Activated CD4-positive, alpha-beta T cell treated with anti-CD3 and anti-CD28 coated beads, Interleukin-2, Interleukin-6, amounts not matched to agents 100 ng/mL and 50 ng/mL, durations not matched to agents 16 hours and 8 hours (primary cell): ENCODE results near the gene NFIA.

ENCODE experiments used
- DNase-seq: peaks from one replicate; pipeline ENCODE4 v3.0.0-alpha.2; 2020

NFIA gene

GRCh38 chr1:61318319-61319125 is 236.2 kb downstream of the NFIA start:
- peak; percentile 88 for DNase-seq

- no peak for DNase-seq
Measured at GRCh38 chr1:61320575-61320974, 238.2 kb downstream of the NFIA start.

- DNase-seq: no peak
Measured at GRCh38 chr1:61322008-61322744, 239.8 kb downstream of the NFIA start.

- peak; percentile 36 for DNase-seq
Measured at GRCh38 chr1:61322769-61323168, 240.4 kb downstream of the NFIA start.

DNA sequence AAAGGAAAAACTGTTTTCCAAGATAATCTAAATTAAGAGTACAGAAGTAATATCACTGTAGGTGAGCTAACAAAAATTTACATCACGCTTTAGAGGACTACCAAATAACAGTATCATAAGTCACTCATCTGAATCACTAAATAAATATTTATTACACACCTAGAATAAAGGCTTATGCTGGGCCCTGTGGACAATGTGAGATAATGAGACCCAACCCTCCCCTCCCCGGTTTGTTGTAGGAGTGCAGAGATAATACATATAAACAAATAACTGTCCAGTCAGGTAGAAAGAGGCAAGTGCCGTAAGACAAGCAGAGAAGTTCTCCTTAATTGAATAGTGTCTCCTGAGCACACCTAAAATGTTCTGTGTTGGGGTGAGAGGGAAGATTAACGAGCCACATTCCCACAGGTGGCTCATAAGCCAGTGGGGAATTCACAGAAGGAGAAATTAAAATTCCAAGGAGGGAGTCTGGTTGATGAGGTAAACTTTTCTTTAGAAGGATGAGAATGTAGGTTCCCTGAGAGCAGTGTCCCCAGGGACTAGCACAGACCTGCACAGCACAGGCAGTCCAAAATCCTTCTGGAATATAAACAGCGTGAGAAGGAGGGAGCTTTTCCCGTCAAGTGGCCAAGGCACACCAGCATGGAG is 241.4 kb downstream of the NFIA start:
- DNase-seq: no peak

GRCh38 chr1:61326713-61327112 is 244.4 kb downstream of the NFIA start:
- DNase-seq: no peak

GRCh38 chr1:61327436-61327835 is 245.1 kb downstream of the NFIA start:
- no peak for DNase-seq

- no peak for DNase-seq
Measured at GRCh38 chr1:61329556-61329955, 247.2 kb downstream of the NFIA start.

DNA sequence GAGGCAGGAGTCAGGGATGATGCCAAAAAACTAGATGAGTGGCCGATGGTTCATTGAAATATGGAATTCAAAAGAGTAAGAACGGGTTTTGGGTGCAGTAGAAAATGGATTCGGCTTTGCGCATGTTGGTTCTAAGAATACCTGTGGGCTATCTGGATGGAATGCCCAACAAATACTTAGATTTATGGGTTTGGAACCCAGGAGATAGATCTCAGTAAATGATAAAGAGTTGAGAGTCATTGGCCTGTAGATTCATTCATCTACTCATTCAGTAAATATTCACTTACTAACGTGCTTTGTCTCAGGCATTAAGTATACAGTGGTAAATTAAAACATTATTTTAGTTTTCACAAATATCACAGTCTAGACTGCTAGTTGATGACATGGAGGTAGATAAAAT is 247.7 kb downstream of the NFIA start:
- DNase-seq: no peak

DNA sequence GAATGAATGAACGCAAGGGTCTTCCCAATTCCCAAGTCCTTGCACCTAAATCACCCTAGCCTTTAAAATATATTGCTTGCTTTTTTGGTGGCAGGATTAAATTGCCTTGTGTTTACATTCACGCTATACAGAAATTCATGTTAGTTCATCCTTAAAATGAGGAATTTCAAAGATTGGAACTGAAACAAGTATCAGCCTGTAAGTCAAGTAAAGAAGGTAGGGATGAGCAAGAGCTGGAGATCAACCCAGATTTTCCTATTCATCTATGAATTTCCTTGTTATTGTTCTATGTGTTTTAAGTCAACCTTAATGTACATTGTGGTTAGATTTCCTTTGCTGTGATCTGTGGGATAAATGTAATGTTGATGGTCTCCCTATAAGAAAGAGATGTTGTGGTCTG is 248.2 kb downstream of the NFIA start:
- DNase-seq: no peak

DNA sequence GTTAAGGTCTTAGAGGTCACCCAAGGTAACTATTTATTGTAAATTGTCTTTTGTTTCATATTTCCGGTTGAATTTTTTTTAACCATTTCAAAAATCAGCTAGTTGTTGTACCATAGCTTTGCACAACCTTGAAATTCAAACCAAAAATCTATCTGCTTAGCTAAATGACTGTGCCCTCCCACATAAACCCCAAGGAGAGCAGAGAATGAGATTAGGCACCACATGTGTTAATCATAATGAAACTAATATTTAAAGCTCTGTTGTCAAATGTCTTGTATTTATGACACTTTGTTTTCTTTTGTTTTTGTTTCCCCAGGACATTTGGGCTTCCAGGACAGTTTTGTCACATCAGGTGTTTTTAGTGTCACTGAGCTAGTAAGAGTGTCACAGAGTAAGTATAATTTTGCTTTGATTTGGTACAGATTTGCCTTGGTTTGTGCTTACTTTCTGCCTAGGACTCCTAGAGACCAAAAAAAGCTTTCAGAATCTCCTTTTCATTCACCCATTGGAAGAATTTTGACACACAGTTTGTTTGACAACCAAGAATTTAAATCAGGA is 249.9 kb downstream of the NFIA start:
- peak; percentile 87 for DNase-seq

DNA sequence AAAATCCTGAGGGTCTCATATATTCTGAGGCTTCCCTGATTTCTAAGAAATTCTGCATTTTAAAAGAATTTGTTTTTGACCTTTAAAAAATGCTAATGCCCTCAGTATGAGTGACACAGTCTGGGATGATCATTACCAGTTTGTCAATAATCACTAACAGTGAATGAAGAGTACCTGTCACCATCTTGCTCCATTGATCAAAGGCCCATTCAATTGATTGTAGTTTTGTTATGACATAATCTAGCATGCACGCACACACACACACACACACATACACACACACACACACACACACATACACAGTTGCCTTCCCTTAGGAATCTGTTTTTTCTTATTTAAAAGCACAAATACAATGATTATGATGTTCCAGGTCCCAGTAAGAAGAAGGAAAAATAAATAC is 250.4 kb downstream of the NFIA start:
- no peak for DNase-seq

- no peak for DNase-seq
Measured at GRCh38 chr1:61334718-61335589, 252.6 kb downstream of the NFIA start.

GRCh38 chr1:61337037-61337436 is 254.7 kb downstream of the NFIA start:
- DNase-seq: no peak

- DNase-seq: no peak
Measured at GRCh38 chr1:61337441-61337951, 255.1 kb downstream of the NFIA start.

- peak; percentile 17 for DNase-seq
Measured at GRCh38 chr1:61337981-61338848, 255.9 kb downstream of the NFIA start.

DNA sequence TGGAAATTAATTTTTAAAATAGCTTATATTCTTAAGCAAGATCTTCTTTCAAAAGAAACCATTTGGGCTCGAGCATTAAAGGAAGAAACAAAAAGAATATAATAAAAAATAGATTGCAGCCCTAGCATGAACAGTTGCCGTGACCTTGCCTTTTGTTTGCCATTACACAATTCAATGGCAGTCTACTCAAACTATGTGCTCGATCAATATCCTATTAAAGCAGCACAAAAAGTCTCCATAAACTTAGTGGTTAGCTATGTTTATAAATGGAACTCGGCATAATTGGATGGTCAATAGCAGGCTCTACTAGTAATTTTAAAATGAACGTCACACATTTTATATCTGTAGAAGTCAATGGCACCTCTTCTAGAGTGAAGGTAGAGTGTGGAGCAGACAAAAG is 256.5 kb downstream of the NFIA start:
- no peak for DNase-seq

DNA sequence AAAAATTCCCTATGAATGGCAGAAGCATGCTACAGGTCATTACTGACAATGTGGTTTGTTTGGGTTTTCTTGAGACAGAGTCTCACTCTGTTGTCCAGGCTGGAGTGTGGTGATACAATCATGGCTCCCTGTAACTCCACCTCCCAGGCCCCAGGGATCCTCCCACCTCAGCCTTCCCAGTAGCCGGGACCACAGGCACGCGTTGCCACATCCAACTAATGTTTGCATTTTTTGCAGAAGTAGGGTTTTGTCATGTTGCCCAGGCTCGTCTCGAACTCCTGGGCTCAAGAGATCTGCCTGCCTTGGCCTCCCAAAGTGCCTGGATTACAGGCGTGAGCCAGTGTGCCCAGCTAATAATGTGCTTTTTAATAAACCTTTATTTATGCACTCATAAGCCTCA is 259.1 kb downstream of the NFIA start:
- DNase-seq: no peak

- DNase-seq: no peak
Measured at GRCh38 chr1:61343734-61344420, 261.5 kb downstream of the NFIA start.

- no peak for DNase-seq
Measured at GRCh38 chr1:61344696-61345095, 262.3 kb downstream of the NFIA start.
